Transverse colon (tissue), 4 donors: Measurements from ENCODE around the gene NFAM1. TPM values are rescaled to one million over a fixed set of nuclear protein-coding genes. Genes with fewer than 3 reads are reported as not detected.

ENCODE experiments used
- DNase-seq: peaks from one replicate; pipeline ENCODE4 v3.0.0-alpha.2; 2019
- H3K27ac ChIP-seq, 4 donors: fragments of 200-600 bp; sonication (generic); 2 replicates each; pipeline ENCODE4 v1.5.1; 2016 to 2018; ENCODE audit warnings: inconsistent platforms in 4 of 4
- H3K27me3 ChIP-seq: fragments of 200-600 bp; sonication (generic); 2 replicates; pipeline ENCODE4 v1.5.1; 2017; ENCODE audit warnings: inconsistent platforms
- H3K36me3 ChIP-seq, 4 donors: fragments of 200-600 bp; sonication (generic); 2 replicates each; pipeline ENCODE4 v1.5.1; 2017 to 2019; ENCODE audit warnings: inconsistent platforms in 4 of 4
- H3K4me1 ChIP-seq, 4 donors: fragments of 200-600 bp; sonication (generic); 2 replicates each; pipeline ENCODE4 v1.5.1; 2017 to 2020; ENCODE audit warnings: inconsistent platforms in 4 of 4
- H3K4me3 ChIP-seq, 4 donors: fragments of 200-600 bp; sonication (generic); 1 replicate in 1 of 4; 2 replicates in 3 of 4; pipeline versions ENCODE4 v1.5.1 to v1.6.1; 2017 to 2019; ENCODE audit warnings: inconsistent platforms in 4 of 4
- H3K9me3 ChIP-seq, 2 donors: fragments of 200-600 bp; sonication (generic); 2 replicates each; pipeline ENCODE4 v1.5.1; 2017 to 2019; ENCODE audit warnings: inconsistent platforms in 2 of 2
- EP300 ChIP-seq: sonication (generic); formaldehyde crosslinking; IDR thresholded peaks from one replicate; pipeline ENCODE4 v1.6.1; 2017; ENCODE audit warnings: antibody characterized with exemption, low read depth
- POLR2A ChIP-seq: fragments of 450-650 bp; IDR thresholded peaks from one replicate; pipeline ENCODE4 v1.6.1; 2016; ENCODE audit warnings: antibody characterized with exemption, mild to moderate bottlenecking, moderate library complexity
- POLR2AphosphoS5 ChIP-seq, 3 donors: sonication (generic); formaldehyde crosslinking; IDR thresholded peaks; one replicate each; pipeline ENCODE4 v1.6.1; 2016; ENCODE audit warnings: antibody characterized with exemption in 3 of 3
- WGBS, 2 donors: methylation state at CpG; one replicate each; pipeline ENCODE4 v1.1.5; 2018; ENCODE audit warnings: low coverage in 1 of 2; 5-methylcytosine and 5-hydroxymethylcytosine counted together
- in situ Hi-C, 4 donors: fragments of 200-750 bp; cut with MboI; loops; one replicate each; pipeline versions ENCODE4 v1.15.0 to v1.15.1; 2017; ENCODE audit warnings: low sequenced_read_pairs in 3 of 4, low pct_ligation_motif_present in 1 of 4, low pct_unique_long_range_greater_than_20kb in 1 of 4
- intact Hi-C: fragments of 100-400 bp; cut with DNase I; formaldehyde crosslinking; loops from one replicate; pipeline ENCODE4 v1.15.1; 2023; ENCODE audit warnings: low total_unique reads
- total RNA-seq, 4 donors: library from RNA; depleted of rRNA; stranded (reverse); fragments of >200 nt; gene quantifications; one replicate each; pipeline ENCODE4 v1.1.0, GENCODE V29; 2016
- TF ChIP-seq, protein P1 (sequence below), 5 experiments: fragments of 200-600 bp in 3 of 5; fragments of 450-650 bp in 2 of 5; sonication (generic) in 3 of 5; IDR thresholded peaks; 1 replicate in 2 of 5; 2 replicates in 3 of 5; pipeline ENCODE4 v1.5.1; 2016 to 2017; ENCODE audit warnings: antibody characterized with exemption in 5 of 5, inconsistent platforms in 3 of 5, mild to moderate bottlenecking in 2 of 5, moderate library complexity in 1 of 5

Gene NFAM1
- total RNA-seq, 4 donors from 2014 or later = 1.1 to 1.4 TPM; not detected in 2

DNA sequence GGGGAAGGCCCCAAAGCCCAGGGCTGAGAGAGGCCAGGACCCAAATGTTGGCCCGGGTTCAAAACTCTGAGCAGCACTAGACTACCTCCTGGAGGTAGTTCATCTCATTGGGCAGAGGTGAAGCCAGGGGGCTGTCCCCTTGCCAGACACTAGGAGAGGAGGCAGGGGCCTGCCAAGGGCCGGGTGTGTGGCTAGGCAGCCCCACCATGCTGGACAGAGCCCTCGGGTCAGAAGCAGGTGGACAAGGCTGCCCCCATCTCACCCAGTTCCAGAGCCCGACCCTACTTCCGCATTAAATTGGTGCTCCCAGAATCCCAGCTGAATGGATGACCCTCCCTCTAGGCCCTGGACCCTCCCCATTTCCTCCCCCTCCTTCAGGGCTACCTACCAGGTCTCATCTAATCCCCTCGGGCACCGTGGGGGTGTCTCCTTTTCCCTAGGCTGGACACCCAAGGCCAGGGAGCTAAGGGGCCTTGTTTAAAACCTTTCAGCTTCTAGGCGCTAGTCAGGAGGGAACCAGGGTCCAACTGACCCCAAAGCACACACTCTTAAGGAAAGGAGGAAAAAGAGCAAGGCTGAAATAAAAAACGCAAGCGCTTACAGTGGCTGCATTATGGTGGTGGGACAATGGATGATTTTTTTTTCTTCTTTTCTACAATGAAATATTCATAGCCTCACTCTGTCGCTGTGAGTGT lies 89.6 kb downstream of the NFAM1 start:
- H3K9me3 ChIP-seq = no peaks in the 10 kb centered on the region
- H3K27me3 ChIP-seq = peaks cover 6% of the 10 kb centered on the region
- H3K4me3 ChIP-seq = peak overlapping the region in 1 of 4 donors; percentile 51
- intact Hi-C loops = no loop called here
- in situ Hi-C loops = no loop called here
- H3K36me3 ChIP-seq = no peaks in the 10 kb centered on the region
- 33 to 81% methylated on average over 5 to 11 of the region's 11 CpGs for WGBS, 2 donors
- no peak for TF ChIP-seq POLR2AphosphoS5 (IDR thresholded peaks at IDR 0.05)
- TF ChIP-seq POLR2A = no peak
- TF ChIP-seq, protein P1, sequence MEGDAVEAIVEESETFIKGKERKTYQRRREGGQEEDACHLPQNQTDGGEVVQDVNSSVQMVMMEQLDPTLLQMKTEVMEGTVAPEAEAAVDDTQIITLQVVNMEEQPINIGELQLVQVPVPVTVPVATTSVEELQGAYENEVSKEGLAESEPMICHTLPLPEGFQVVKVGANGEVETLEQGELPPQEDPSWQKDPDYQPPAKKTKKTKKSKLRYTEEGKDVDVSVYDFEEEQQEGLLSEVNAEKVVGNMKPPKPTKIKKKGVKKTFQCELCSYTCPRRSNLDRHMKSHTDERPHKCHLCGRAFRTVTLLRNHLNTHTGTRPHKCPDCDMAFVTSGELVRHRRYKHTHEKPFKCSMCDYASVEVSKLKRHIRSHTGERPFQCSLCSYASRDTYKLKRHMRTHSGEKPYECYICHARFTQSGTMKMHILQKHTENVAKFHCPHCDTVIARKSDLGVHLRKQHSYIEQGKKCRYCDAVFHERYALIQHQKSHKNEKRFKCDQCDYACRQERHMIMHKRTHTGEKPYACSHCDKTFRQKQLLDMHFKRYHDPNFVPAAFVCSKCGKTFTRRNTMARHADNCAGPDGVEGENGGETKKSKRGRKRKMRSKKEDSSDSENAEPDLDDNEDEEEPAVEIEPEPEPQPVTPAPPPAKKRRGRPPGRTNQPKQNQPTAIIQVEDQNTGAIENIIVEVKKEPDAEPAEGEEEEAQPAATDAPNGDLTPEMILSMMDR (IDR thresholded peaks at IDR 0.05) = no peak
- no peak for TF ChIP-seq EP300
- H3K27ac ChIP-seq = peak overlapping the region in 2 of 4 donors; percentile 37 to 61
- H3K4me1 ChIP-seq = peaks cover 0 to 22% (median 13%) of the 10 kb centered on the region in 4 donors
- DNase-seq = no peak

- Histone ChIP-seq H3K9me3 (no peaks in the 10 kb centered on the region), H3K36me3 (no peaks in the 10 kb centered on the region), H3K27me3 (peaks cover 6% of the 10 kb centered on the region), H3K4me3 (no peak overlapping the region), H3K27ac (no peak overlapping the region), H3K4me1 (peaks cover 0 to 22% (median 13%) of the 10 kb centered on the region in 4 donors)
- intact Hi-C loops = no loop called here
- DNase-seq = no peak
- TF ChIP-seq, protein P1 (IDR thresholded peaks at IDR 0.05) = no peak
- TF ChIP-seq EP300 (no peak), POLR2AphosphoS5 (IDR thresholded peaks at IDR 0.05) (no peak), POLR2A (no peak)
- 95 to 96% methylated on average over 4 of the region's 4 CpGs for WGBS, 2 donors
- in situ Hi-C loops = no loop called here
These were observed 90.4 kb downstream of the NFAM1 start for GRCh38 chr22:42341779-42342178.

DNA sequence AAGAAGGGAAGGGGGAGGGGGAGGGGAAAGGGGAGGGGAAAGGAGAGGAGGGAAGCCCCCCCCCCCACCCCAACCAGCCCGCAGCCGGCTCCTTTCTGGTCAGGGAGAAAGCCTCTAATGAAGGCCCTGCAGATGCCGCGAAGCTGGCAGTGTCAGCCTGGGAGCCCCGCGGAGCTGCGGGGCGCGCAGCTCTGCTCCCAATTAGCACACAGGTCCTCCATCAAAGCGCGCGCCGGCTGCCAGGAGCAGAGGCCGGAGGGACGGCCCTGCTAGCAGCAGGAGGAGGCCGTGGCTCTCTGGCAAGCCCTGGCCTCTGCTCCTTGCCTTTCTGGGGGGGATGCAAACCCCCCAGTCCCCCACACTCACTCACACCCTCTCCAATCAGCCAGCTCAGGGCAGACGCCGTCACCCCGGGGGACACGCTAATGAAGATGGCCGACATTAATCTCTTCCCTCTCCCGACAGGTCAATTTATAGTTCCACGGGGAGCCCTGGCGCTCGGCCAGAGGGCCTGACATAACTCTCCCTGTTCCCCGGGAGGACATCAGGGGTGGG lies 91.3 kb downstream of the NFAM1 start:
- no peak overlapping the region for H3K27ac ChIP-seq
- WGBS, 2 donors = 49% methylated on average over 22 of the region's 26 CpGs; no CpG with 5 or more reads in 1 of the 2 donors

DNA sequence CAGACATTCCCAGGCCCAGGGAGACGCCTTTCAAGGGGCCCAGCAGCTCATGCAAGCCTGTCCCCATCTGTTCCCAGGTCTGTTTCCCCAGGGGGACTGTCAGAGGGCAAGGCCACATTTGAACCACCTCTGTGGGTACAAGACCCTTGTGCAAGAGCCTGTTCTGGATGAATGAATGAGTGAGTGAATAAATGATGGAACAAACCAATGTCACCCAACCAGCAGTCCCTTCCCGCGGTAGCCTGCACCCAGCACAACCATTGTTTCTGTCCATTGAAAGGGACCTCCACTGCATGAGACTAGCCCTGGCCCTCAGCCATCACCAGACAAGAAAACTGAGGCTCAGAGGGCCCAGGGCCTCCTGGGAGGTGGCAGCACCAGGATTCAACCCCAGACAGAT lies 92.1 kb downstream of the NFAM1 start:
- Histone ChIP-seq H3K36me3 (no peaks in the 10 kb centered on the region), H3K4me3 (no peak overlapping the region), H3K27ac (no peak overlapping the region), H3K27me3 (peaks cover 6% of the 10 kb centered on the region), H3K4me1 (peaks cover 0 to 22% (median 13%) of the 10 kb centered on the region in 4 donors), H3K9me3 (no peaks in the 10 kb centered on the region)
- WGBS, 2 donors = 97% methylated on average over 3 of the region's 3 CpGs; no CpG with 5 or more reads in 1 of the 2 donors
- DNase-seq = no peak
- no peak for TF ChIP-seq POLR2AphosphoS5 (IDR thresholded peaks at IDR 0.05)
- TF ChIP-seq POLR2A = no peak
- no peak for TF ChIP-seq EP300
- TF ChIP-seq, protein P1 (IDR thresholded peaks at IDR 0.05) = no peak
- intact Hi-C loops = no loop called here
- in situ Hi-C loops = no loop called here

More for the DNA sequence above, 91.3 kb downstream of the NFAM1 start:
- TF ChIP-seq POLR2AphosphoS5 (IDR thresholded peaks at IDR 0.05) (no peak), EP300 (no peak), POLR2A (no peak)
- TF ChIP-seq, protein P1 (IDR thresholded peaks at IDR 0.05) = no peak
- Histone ChIP-seq H3K4me3 (no peak overlapping the region), H3K27me3 (peaks cover 6% of the 10 kb centered on the region), H3K9me3 (no peaks in the 10 kb centered on the region), H3K4me1 (peaks cover 0 to 22% (median 13%) of the 10 kb centered on the region in 4 donors), H3K36me3 (no peaks in the 10 kb centered on the region)
- in situ Hi-C loops = no loop called here
- no peak for DNase-seq
- intact Hi-C loops = no loop called here
